Activated naive CD4-positive, alpha-beta T cell (primary cell): ENCODE results near the gene IFNLR1.
A peak's percentile ranks its signal among the peaks of the same experiment; 100 is the strongest.
"Not testable (repeated sequence)": the region's sequence is repeated elsewhere in the genome, so short reads cannot be mapped to it uniquely, and the experiment has no call there.

Source experiments
- DNase-seq, 4 experiments: peaks; one replicate each; lab custom pipeline; 2025; lab: John Stamatoyannopoulos, UW

IFNLR1 gene

DNA sequence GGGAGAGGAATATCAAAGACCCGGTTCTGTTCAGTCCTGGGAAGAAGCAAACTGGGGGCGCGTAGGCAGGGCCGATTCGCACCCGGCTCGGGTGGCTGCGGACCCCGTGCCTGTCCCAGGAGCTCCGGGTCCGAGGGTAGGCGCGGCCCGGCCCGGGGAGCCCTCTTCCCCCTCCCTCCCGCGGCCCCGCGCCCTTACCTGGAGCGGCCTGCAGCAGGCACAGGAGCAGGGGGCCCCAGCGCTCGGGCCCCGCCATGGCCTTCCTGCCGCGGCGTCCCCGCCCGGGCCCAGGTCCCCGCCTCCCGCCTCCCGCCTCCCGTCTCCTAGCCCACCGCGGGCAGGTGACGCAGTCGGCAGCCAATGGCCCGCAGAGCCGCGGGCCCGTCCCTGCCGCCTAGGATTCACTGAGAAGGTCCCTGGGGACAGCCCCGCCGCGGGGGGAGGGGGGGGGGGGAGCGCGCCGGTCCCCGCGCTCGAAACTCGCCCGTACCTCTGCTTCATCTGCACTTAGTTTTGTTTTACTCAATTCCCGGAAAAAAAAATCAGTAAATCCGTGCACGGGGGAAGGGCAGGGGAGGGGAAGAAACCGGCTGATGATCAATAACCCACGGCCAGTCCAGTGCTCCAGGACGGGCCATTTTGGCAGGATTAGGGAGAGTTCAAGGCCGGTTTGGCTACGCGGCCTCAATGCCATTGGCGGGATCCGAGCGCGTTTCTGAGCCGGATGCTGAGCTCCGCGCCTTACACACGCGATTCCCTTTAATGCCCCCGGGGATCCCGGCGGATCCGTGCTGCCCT lies at the start of gene IFNLR1:
Gene IFNLR1 (minus strand): TSS at position 297 of the 798 bp plus-strand sequence. CDS start 41 bp downstream, at position 256.
- peak in 3 of 4 experiments; percentile 40 to 44 (median 43) for DNase-seq

DNA sequence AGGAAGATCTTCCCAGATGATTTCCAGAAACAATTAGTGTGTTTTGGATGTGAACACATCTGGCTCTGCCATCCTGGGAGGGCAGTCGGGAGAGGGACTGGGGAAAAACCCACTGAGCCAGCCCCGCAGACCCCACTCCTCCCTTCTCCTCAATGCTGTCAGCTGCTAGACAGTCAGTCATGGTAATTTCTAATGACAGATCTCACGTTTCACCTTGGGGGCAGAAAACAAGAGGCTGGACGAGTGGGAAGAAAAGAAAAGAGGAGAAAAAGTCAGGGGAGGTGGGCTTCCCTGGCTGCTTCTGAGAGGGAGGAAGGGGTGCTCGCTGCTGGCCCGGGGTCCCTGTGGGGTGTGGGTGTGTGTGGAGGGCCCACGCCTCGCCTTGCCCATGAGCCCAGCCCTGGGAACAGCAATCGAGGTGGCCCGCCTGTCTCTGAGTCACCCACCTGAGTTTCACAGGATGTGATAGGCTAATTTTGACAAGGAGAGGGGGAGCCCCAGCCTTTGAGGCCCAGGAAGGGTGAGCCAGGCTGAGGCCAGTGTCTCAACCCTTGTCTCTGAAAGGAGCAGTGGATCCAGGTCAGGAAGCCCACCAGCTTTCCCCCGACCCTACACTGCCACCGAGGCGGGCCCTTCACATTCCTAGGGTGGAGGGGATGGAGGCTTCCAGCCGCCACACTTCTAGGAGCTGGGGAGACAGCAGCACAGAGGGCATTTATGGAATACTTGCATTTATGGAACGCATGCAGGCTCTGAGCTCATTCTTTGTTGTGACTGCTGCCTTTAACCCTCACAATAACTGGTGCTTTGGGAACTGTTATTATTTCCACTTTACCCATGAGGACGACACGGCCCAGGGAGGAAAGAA lies 49.1 kb upstream of the IFNLR1 start:
- no peak for DNase-seq

DNA sequence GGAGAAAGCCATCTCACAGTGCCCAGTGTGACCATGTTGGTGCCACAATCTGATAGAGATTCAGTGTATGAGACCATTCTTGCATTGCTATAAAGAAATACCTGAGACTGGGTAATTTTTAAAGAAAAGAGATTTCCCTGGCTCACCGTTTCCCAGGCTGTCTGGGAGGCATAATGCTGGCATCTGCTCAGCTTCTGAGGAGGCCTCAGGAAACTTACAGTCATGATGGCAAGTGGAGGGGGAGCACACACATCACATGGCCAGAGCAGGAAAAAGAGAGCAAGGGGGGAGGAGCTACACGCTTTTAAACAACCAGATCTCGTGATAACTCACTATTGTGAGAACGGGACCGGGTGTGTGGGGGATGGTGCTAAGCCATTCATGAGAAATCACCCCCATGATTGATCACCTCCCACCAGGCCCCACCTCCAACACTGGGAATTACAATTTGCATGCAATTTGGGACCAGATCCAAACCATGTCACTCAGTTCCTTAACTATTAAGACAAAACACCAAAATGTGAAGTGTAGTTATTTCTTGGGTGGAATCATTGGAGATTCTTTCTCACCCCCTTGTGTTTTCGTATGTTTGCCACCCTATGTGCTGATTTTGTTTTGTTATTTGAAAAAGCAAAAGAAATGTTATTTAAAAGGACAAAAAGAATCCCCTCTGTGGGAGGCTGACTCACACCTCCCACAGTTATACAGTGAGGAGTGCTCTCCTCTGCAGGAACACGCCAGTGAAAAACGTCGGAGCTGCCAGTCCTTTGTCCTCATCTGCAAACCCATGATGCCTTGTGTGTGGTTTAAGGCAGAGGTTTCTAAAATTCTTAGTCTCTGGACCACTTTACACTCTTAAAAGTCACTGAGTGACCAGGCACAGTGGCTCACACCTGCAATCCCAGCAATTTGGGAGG lies 46.9 kb upstream of the IFNLR1 start:
- no peak for DNase-seq

DNA sequence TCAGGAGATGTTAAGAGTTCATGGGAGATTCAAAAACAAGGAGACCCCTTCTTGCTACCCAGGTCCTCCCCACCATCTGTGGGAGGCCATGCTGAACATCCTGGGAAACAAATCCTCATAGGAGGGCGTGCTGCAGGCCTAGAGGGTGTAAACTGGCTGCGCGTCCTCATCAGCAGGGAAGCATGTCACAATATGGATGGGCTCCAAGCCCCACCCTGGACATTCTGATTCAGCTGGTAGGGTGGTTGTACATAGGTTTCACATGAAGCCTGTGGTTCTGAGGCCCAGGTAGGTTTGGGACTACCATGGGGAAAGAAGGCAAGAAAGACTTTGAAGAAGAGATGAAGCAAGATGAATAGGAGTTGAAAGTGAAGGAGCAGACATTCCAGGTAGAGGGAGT lies 44.6 kb upstream of the IFNLR1 start:
- no peak for DNase-seq

DNA sequence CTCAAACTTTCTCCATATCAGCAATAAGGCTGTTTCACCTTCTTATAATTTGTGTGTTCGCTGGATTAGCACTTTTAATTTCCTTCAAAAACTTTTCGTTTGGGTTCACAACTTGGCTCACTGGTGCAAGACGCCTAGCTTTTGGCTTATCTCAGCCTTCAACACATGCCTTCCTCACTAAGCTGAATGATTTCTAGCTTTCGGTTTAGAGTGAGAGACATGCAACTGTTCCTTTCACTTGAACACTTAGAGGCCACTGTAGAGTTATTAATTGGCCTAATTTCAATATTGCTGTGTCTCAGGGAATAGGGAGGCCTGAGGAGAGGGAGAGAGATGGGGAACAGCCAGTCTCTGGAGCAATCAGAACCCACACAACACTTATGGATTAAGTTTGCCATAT lies 41.2 kb upstream of the IFNLR1 start:
- DNase-seq = no peak

DNA sequence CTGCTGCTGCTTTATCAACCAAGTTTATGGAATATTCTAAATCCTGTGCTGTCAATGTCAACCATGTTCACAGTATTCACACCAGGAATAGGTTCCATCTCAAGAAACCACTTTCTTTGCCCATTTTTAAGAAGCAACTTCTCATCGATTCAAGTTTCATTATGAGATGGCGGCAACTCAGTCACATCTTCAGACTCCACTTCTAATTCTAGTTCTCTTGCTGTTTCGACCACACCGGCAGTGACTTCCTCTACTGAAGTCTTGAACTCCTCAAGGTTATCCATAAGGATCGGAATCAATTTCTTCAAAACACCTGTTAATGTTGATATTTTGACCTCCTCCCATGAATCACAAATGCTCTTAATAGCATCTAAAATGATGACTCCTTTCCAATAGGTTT lies 39.7 kb upstream of the IFNLR1 start:
- DNase-seq = no peak

DNA sequence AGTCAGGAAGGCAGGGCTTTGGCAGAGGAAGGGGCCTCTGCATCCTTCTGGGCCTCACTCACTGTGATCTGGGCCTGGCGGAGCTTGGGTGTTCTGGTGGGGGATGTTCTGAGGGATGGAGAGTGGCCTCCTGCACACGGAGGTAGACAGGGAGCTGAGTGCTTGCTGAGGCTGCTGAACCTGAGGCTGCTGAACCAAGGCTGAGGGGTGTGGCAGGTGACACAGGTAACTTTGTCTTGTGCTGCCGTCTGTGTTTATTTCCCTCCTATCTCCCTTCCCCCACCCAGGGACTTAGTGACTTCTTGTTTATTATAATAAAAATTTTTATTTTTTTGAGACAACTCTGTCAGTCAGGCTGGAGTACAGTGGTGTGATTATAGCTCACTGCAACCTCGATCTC lies 37.7 kb upstream of the IFNLR1 start:
- no peak for DNase-seq

DNA sequence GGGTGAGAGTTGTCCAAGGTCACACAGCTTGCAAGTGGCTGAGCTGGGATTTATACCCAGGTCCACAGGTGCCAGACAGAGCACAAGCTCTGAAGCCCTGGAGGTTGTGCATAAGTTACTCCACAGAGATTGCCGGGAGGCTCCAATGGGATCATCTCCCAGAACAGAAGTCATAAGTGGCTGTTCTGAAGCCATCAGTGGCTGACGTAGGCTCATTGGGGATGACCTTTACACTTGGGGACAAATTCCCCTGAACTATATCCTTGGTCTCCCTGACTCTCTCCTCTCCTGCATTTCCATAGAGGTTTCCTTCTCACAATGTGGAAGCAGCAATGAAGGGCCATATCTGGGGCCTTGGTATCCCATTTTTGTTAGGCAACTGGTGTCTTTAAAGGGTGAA lies 37.0 kb upstream of the IFNLR1 start:
- no peak for DNase-seq

DNA sequence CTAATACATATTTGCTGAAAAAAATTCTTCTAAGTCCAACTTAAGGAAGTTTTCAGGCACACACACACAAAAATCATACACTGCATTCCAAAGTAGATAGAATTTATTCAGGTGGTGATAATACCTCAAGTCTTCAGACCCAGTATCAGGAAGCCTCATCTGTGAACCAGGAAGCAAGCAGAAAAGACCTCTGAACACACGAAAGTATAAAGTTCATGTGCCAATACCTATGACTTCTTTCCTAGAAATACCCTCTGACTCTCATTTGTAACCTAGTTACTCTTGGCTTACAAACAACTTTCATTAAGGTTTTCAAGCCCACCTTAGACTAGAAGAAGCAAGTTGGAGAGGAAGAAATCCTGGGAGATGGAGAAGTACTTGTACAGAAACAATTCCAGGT lies 35.7 kb upstream of the IFNLR1 start:
- no peak for DNase-seq

DNA sequence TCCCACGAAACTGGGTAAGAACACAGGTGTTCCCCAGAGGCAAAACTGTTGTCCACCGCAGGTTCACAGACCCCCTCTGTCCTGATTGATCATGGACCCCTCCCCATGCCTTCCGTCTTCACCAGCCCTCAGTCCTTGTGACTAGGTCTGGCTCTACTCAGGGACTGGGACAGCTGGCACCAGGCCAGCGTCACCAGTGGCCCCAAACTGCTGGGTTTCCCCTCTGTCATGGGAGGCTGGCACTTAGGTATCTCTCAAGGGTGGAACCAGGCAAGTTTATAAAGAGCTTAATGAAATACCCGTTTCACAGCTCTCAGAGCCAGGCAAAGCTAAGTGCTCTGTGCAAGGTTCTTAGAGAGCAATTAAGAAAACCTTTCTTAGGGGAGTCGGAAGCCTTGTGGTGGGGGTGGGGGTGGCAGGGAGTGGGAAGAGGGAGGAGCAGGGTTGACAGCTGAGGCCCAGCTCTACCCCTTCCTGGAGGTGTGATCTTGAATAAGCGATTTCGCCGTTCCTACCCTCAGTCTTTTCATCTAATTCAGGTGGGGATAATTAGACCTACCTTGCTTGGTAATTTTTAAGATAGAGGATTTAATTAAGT lies 35.0 kb upstream of the IFNLR1 start:
- DNase-seq = no peak

DNA sequence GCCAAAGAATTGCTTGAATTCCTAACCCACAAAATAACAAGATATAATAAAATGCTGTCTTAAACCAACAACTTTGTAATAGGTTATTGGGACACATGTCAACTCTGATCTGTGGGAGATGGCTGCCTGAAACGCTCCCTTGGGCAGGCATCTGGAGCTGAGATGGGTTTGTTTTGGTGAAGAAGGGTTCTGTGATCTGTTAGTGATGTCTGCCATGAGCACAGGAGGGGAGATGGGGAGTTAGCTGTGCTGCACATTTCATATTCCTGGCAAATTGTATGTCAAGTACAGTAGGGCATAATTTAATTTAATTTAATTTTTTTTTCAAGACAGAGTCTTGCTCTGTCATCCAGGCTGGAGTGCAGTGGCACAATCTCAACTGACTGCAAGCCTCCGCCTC lies 34.2 kb upstream of the IFNLR1 start:
- no peak for DNase-seq

DNA sequence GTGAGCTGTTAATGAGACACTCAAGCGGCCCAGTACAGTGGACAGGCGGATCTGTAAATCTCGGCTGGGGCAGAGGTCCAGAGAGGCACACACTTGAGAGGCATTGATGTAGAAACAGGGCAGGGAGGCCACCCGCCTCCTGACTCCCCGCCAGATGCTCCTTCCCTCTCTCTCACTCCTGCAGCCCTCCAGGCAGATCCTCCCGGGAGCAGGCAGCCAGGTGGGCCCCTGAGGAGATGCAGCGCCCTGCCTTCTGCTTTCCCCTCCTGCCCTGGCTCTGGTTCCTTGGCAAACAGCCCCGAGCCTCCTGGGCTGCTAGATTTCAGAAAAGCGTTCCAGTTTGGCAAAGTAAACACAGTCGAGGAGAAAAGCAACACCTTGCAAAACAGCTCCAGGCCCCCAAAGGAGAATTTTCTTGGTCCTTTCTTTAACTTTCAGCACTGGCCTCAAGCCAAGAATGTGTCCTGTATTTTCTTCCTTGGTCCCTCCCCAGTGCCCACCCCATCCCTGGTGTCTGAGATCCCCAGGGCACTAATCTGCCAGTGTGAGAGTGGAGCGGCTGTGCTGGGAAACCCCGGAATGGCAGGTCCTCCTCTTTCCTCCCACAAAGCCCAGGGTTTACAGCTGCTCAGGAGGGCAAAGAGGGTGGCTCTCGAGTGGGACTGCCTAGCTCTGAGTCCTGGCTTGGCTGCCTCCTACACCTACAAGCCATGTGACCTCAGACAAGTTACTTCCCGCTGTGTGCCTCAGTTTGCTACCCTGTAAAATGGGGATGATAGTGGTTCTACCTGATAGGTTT lies 29.4 kb upstream of the IFNLR1 start:
- no peak for DNase-seq

DNA sequence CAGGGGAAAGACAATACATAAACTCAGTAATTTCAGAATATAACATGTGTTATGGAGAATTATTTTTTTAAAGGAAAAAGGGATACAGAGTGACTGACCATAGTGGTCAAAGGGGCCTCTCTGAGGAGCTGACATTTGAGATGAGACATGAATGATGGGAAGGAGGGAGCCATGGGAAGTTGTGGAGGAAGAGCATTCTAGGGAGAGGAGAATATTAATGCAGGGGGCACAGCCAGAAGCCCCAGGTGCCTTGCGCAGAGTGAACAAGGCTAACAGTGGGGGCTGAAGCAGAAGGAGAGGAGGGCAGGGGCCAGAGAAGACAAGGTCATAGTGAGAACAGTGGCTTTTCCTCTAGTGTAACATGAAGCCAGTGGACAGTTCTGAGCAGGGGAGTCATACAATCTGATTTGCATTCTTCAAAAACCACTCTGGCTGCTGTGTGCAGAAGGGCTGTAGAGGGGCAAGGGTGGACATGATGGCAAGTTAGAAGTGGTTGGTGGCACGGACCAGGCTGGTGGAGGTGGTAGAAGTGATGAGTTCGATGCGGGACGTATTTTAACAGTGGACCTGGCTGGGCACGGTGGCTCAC lies 28.2 kb upstream of the IFNLR1 start:
- DNase-seq = no peak

DNA sequence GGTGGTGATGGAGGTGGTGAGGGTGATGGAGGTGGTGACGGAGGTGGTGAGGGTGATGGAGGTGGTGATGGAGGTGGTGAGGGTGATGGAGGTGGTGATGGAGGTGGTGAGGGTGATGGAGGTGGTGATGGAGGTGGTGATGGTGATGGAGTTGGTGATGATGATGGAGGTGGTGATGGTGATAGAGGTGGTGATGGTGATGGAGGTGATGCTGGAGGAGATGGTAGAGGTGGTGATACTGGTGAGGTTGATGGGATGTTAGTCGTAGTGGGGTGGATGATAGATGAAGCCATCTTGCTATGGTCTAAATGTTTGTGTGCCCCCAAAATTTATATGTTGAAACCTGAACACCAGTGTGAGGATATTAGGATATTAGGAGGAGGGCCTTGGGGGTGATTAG lies 25.3 kb upstream of the IFNLR1 start:
- no peak for DNase-seq

DNA sequence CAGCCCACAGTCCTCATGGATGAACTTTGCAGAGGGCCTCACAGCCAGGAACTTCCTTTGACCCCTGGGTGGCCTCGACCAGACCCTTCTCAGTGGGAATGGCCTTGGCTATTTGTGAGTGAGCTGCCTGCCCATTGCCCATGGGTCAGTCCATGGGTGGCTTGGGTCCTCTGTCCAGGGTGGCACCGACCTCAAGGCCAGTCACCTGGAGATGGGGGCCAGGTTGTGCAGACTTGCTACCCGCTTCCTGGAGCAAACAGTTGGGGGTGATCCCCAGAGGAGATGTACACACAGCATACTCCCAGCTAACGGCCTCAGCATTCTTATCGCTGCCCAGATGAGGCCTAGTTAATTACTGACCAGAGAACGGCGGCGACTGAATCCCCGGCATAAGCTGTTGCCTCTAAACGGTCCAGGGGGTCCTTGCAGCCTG lies 23.1 kb upstream of the IFNLR1 start:
- DNase-seq = no peak

DNA sequence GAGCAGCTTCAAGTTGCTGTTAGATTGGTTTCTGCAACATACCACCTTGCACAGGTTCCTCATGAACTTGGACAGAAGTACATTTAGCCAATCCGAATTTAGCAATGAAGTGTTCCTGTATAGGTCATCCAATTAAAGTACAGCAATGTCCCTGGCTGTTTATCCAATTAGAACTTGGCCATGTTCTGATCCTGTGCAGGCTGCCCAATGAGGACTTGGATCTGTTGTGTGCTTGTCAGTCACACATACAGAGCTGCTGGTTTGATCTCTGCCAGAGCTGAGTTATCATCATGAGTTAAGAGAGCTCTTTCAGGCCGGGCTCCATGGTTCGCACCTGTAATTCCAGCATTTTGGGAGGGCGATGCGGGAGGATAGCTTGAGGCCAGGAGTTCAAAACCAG lies 22.0 kb upstream of the IFNLR1 start:
- DNase-seq = no peak

DNA sequence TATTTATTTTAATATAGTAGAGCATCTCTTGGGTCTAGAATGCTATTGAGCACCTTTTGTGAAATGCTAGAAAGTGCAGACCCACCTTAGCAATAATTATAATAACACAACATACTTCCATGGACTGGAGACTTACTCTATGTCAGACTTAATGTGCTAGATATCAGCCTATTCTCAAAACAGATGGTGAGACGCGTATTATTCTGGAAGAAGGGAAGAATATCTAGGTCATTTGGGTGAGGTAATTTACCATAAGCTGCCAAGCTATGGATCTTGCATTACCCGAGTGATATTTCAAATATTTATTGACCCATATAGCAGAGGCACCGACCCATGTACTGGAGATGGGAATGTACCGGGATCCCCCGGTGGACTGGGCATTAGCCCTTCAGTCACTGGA lies 20.6 kb upstream of the IFNLR1 start:
- no peak for DNase-seq

DNA sequence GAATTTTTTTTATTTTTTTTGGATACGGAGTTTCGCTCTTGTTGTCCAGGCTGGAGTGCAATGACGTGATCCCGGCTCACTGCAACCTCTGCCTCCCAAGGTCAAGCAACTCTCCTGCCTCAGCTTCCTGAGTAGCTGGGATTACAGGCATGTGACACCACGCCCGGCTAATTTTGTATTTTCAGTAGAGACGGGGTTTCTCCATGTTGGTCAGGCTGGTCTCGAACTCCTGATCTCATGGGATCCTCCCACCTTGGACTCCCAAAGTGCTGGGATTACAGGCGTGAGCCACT lies 20.3 kb upstream of the IFNLR1 start:
- DNase-seq = not testable (repeated sequence)

DNA sequence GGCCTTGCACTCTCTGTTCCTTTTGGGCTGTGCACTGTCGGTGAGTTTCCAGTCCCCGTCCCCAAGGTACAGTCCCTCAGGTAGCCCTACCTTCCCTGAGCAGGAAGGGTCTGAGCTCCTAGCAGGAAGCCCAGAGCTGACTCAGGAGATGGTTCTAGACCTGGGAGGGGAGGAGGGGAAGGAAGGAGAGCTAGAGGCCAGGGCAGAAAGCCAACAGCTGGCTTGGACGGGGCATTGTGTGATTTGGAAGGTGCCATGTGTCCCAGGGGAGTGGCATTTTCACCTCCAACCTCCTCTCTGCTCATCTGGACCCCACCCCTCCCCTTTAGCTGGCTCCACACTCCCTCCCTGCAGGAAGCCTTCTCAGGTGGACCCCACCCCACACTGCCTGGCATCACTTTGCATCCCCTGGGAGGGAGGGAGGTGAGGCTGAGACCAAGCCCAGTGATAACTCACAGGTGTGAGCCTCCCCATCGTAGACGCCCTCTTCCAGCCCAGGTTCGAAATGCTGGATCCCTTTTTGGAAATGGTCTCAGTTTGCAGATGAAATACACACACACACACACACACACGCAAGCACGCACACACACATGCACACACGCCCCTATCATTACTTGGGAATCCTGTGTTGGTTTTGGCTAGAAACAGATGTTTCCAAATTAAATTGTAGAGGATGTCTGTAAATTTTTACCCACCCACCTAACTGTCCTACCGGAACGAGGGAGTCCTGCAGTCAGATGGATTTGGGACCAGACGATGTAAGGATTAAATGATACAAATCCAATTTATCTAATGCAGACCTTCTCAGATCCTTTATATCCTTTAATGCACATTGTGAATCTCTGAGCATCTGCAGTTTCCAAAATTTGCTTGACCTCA lies 19.7 kb upstream of the IFNLR1 start:
- DNase-seq = no peak

DNA sequence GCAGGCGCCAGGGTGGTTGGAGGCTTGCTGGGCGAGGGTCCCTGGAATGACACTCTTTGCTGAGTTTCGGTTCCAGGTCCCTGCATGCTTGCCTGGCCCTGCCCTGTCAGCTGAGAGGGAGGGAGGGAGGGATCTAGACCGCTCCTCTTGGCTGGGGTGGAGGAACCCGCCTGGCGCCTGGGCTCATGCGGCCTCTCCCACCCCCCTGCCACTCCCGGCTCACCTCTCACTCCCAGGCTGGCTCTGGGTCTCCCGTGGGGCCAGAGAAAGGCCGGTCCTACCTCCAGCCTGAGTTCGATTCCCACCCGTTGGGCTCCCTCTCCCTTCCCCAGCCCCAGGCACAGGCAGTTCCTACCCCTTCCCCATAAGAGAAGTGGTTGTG lies 19.0 kb upstream of the IFNLR1 start:
- no peak for DNase-seq
